Fibroblast of lung (primary cell): ENCODE measurements around the gene PPIL3. TPM values are rescaled to one million over a fixed set of nuclear protein-coding genes. Genes with fewer than 3 reads are reported as not detected.

Experiments
- DNase-seq, 2 donors: peaks; one replicate each; pipeline versions ENCODE4 v3.0.0 to v3.0.0-alpha.2; 2010; ENCODE audit warnings: low read depth in 2 of 2
- H2AFZ ChIP-seq: 2 replicates; pipeline ENCODE4 v1.5.1; 2012; ENCODE audit warnings: low read length, control low read depth, inconsistent platforms
- H3K27ac ChIP-seq: 2 replicates; pipeline ENCODE4 v1.5.1; 2011; ENCODE audit warnings: low read length, control low read depth; ENCODE audit not compliant: insufficient read depth
- H3K27me3 ChIP-seq: 2 replicates; pipeline ENCODE4 v1.5.1; 2011; ENCODE audit warnings: mild to moderate bottlenecking, low read length; ENCODE audit not compliant: control insufficient read depth, insufficient read depth
- H3K36me3 ChIP-seq: 2 replicates; pipeline ENCODE4 v1.5.1; 2011; ENCODE audit warnings: low read length; ENCODE audit not compliant: control insufficient read depth, insufficient read depth
- H3K4me1 ChIP-seq: 2 replicates; pipeline ENCODE4 v1.5.1; 2011; ENCODE audit warnings: low read length; ENCODE audit not compliant: control insufficient read depth, insufficient read depth; ENCODE audit errors: extremely low read depth
- H3K4me2 ChIP-seq: 2 replicates; pipeline ENCODE4 v1.5.1; 2011; ENCODE audit warnings: low read length, control low read depth; ENCODE audit not compliant: insufficient read depth; ENCODE audit errors: extremely low read depth
- H3K4me3 ChIP-seq, 4 experiments: fragments of 200-600 bp in 1 of 4; sonication (generic) in 1 of 4; replicated peaks in 1 of 4; 2 replicates each; pipeline ENCODE4 v1.5.1; 2011 to 2016; ENCODE audit warnings: low read length in 4 of 4, low read depth in 3 of 4, mild to moderate bottlenecking in 3 of 4, control low read depth in 2 of 4, inconsistent platforms in 1 of 4, mixed read lengths in 1 of 4; ENCODE audit not compliant: insufficient read depth in 1 of 4; ENCODE audit errors: control extremely low read depth in 1 of 4
- H3K79me2 ChIP-seq: 2 replicates; pipeline ENCODE4 v1.5.1; 2012; ENCODE audit warnings: mild to moderate bottlenecking, low read length, inconsistent platforms; ENCODE audit not compliant: control insufficient read depth, insufficient read depth
- H3K9ac ChIP-seq: 2 replicates; pipeline ENCODE4 v1.5.1; 2011; ENCODE audit warnings: mild to moderate bottlenecking, low read length, control low read depth; ENCODE audit not compliant: insufficient read depth
- H3K9me3 ChIP-seq: 2 replicates; pipeline ENCODE4 v1.5.1; 2012; ENCODE audit warnings: low read depth, low read length; ENCODE audit not compliant: control insufficient read depth, insufficient read depth
- H4K20me1 ChIP-seq: 2 replicates; pipeline ENCODE4 v1.5.1; 2011; ENCODE audit warnings: low read length; ENCODE audit not compliant: control insufficient read depth, insufficient read depth; ENCODE audit errors: extremely low read depth
- EZH2 ChIP-seq: IDR thresholded peaks from 2 replicates; pipeline ENCODE4 v1.5.1; 2012; ENCODE audit warnings: low read length, control low read depth, mild to moderate bottlenecking; ENCODE audit errors: missing control alignments
- polyA plus RNA-seq, 2 donors: library from polyadenylated mRNA; depleted of rRNA in 1 of 2; stranded (reverse) in 1 of 2; unstranded in 1 of 2; fragments of >200 nt; gene quantifications; 2 replicates each; pipeline ENCODE4 v1.2.1, GENCODE V29; 2011 to 2012; ENCODE audit warnings: missing spikeins in 1 of 2
- total RNA-seq: library from RNA; depleted of rRNA; stranded (reverse); fragments of >200 nt; gene quantifications from 2 replicates; pipeline ENCODE4 v1.2.1, GENCODE V29; 2014
- TF ChIP-seq, protein P1 (sequence below), 2 donors: IDR thresholded peaks in 1 of 2; conservative IDR thresholded peaks in 1 of 2; 1 replicate in 1 of 2; 2 replicates in 1 of 2; pipeline ENCODE4 v1.5.1; 2011 to 2012; ENCODE audit warnings: low read length in 2 of 2, control low read depth in 1 of 2, inconsistent platforms in 1 of 2, low read depth in 1 of 2, mild to moderate bottlenecking in 1 of 2

PPIL3 gene
- total and polyA plus RNA-seq, 2 donors (not counting 1 experiment from before 2014, with no cell fraction given): 58.9 to 66.9 TPM

DNA sequence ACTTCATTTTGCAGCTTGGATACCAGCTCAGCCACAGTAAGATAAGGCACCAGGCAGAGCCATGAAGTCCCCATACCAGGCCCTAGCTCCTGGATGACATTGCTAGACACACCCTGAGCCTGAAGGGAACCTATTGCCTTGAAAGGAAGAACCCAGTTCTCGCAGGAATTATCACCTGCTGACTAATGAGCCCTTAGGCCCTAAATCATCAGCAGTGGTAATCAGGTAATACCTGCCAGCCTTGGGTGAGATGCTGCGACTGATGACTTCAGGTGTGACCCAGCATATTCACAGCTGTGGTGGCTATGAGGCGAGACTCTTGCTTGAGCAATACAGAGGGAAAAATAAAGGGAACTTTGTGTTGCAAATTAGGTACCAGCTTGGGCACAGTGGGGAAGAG, 49.4 kb downstream of the PPIL3 start:
- H2AFZ ChIP-seq: no peak overlapping the region
- no peak for TF ChIP-seq EZH2
- TF ChIP-seq, protein P1, sequence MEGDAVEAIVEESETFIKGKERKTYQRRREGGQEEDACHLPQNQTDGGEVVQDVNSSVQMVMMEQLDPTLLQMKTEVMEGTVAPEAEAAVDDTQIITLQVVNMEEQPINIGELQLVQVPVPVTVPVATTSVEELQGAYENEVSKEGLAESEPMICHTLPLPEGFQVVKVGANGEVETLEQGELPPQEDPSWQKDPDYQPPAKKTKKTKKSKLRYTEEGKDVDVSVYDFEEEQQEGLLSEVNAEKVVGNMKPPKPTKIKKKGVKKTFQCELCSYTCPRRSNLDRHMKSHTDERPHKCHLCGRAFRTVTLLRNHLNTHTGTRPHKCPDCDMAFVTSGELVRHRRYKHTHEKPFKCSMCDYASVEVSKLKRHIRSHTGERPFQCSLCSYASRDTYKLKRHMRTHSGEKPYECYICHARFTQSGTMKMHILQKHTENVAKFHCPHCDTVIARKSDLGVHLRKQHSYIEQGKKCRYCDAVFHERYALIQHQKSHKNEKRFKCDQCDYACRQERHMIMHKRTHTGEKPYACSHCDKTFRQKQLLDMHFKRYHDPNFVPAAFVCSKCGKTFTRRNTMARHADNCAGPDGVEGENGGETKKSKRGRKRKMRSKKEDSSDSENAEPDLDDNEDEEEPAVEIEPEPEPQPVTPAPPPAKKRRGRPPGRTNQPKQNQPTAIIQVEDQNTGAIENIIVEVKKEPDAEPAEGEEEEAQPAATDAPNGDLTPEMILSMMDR (conservative IDR thresholded peaks at IDR 0.05 in 1 of 2, IDR thresholded peaks at IDR 0.05 in 1 of 2; ENCODE audit: low read depth in 1 of 2, low read length in 2 of 2): no peak
- DNase-seq: no peak
- H3K9ac ChIP-seq: no peak overlapping the region
- no peaks in the 10 kb centered on the region for H3K9me3 ChIP-seq
- H3K79me2 ChIP-seq: no peaks in the 10 kb centered on the region
- H3K27me3 ChIP-seq: no peaks in the 10 kb centered on the region
- H3K27ac ChIP-seq: no peak overlapping the region
- no peaks in the 10 kb centered on the region for H3K4me1 ChIP-seq
- no peaks in the 10 kb centered on the region for H4K20me1 ChIP-seq
- no peak overlapping the region for H3K4me3 ChIP-seq
- H3K36me3 ChIP-seq: no peaks in the 10 kb centered on the region
- no peak overlapping the region for H3K4me2 ChIP-seq

GRCh38 chr2:200834701-200835100, 54.2 kb downstream of the PPIL3 start:
- Histone ChIP-seq H3K27ac (no peak overlapping the region), H2AFZ (no peak overlapping the region), H3K36me3 (no peaks in the 10 kb centered on the region), H3K4me2 (no peak overlapping the region), H3K4me3 (no peak overlapping the region), H3K27me3 (no peaks in the 10 kb centered on the region), H3K4me1 (no peaks in the 10 kb centered on the region), H4K20me1 (no peaks in the 10 kb centered on the region), H3K79me2 (no peaks in the 10 kb centered on the region), H3K9ac (no peak overlapping the region), H3K9me3 (no peaks in the 10 kb centered on the region)
- TF ChIP-seq EZH2: no peak
- TF ChIP-seq, protein P1 (conservative IDR thresholded peaks at IDR 0.05 in 1 of 2, IDR thresholded peaks at IDR 0.05 in 1 of 2; ENCODE audit: low read depth in 1 of 2, low read length in 2 of 2): no peak
- no peak for DNase-seq

- Histone ChIP-seq H3K27ac (no peak overlapping the region), H4K20me1 (no peaks in the 10 kb centered on the region), H3K9me3 (no peaks in the 10 kb centered on the region), H3K4me2 (no peak overlapping the region), H3K79me2 (no peaks in the 10 kb centered on the region), H3K9ac (no peak overlapping the region), H3K36me3 (no peaks in the 10 kb centered on the region), H3K4me1 (no peaks in the 10 kb centered on the region), H2AFZ (no peak overlapping the region), H3K4me3 (no peak overlapping the region), H3K27me3 (no peaks in the 10 kb centered on the region)
- no peak for TF ChIP-seq EZH2
- TF ChIP-seq, protein P1 (conservative IDR thresholded peaks at IDR 0.05 in 1 of 2, IDR thresholded peaks at IDR 0.05 in 1 of 2; ENCODE audit: low read depth in 1 of 2, low read length in 2 of 2): no peak
- no peak for DNase-seq
Observed at GRCh38 chr2:200829258-200829655, 59.6 kb downstream of the PPIL3 start.
